Immature natural killer cell (primary cell): ENCODE results near the gene AP4M1. TPM values are rescaled to one million over a fixed set of nuclear protein-coding genes. Genes with fewer than 3 reads are reported as not detected.

Source experiments
- DNase-seq, 3 donors: peaks; one replicate each; pipeline ENCODE4 v3.0.0; 2022; ENCODE audit warnings: mixed read lengths in 1 of 3
- H3K27ac Mint-ChIP-seq, 6 donors: one replicate each; pipeline ENCODE4 v1.8.0; 2020; ENCODE audit warnings: mixed read lengths in 6 of 6, mild to moderate bottlenecking in 5 of 6, inconsistent platforms in 4 of 6, moderate library complexity in 3 of 6
- H3K27me3 Mint-ChIP-seq, 3 donors: one replicate each; pipeline ENCODE4 v1.8.0; 2020 to 2021; ENCODE audit warnings: low read depth in 3 of 3, mild to moderate bottlenecking in 3 of 3, mixed read lengths in 3 of 3, moderate library complexity in 3 of 3, inconsistent platforms in 1 of 3
- H3K36me3 Mint-ChIP-seq, 3 donors: one replicate each; pipeline ENCODE4 v1.8.0; 2020; ENCODE audit warnings: mixed read lengths in 3 of 3, inconsistent platforms in 2 of 3, mild to moderate bottlenecking in 2 of 3
- H3K4me1 Mint-ChIP-seq, 2 donors: one replicate each; pipeline ENCODE4 v1.8.0; 2020; ENCODE audit warnings: inconsistent platforms in 2 of 2, mild to moderate bottlenecking in 2 of 2, mixed read lengths in 2 of 2, moderate library complexity in 1 of 2
- H3K4me3 Mint-ChIP-seq, 5 donors: one replicate each; pipeline ENCODE4 v1.8.0; 2020; ENCODE audit warnings: mild to moderate bottlenecking in 5 of 5, mixed read lengths in 5 of 5, inconsistent platforms in 3 of 5, moderate library complexity in 3 of 5
- H3K9me3 Mint-ChIP-seq, 6 donors: one replicate each; pipeline ENCODE4 v1.8.0; 2020; ENCODE audit warnings: mild to moderate bottlenecking in 6 of 6, mixed read lengths in 6 of 6, inconsistent platforms in 4 of 6, moderate library complexity in 3 of 6
- polyA plus RNA-seq, 3 donors: library from polyadenylated mRNA; unstranded; fragments of 300-500 nt; fragmentation: Illumina TruSeq; gene quantifications; one replicate each; pipeline ENCODE4 v1.2.3, GENCODE V29; 2021

Gene AP4M1, protein sequence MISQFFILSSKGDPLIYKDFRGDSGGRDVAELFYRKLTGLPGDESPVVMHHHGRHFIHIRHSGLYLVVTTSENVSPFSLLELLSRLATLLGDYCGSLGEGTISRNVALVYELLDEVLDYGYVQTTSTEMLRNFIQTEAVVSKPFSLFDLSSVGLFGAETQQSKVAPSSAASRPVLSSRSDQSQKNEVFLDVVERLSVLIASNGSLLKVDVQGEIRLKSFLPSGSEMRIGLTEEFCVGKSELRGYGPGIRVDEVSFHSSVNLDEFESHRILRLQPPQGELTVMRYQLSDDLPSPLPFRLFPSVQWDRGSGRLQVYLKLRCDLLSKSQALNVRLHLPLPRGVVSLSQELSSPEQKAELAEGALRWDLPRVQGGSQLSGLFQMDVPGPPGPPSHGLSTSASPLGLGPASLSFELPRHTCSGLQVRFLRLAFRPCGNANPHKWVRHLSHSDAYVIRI
- polyA plus RNA-seq, result 10 to 100 TPM in 1 of 3 donors, 1 to 10 TPM in 2; 7.1 to 12.9 (median 8.8) TPM

- peak; percentile 96 to 97 (median 96) for DNase-seq
- H3K4me1 Mint-ChIP-seq, result peaks cover 38 to 44% of the 10 kb centered on the region in 2 donors
These were observed at the start of gene AP4M1, which contains the start of gene MCM7 for GRCh38 chr7:100101016-100101862. TSS of gene AP4M1 (plus strand) at chr7:100101643. CDS start at chr7:100101715, 72 bp downstream. TSS of gene MCM7 (minus strand) at chr7:100101397. CDS start at chr7:100101294, 103 bp downstream.

DNA sequence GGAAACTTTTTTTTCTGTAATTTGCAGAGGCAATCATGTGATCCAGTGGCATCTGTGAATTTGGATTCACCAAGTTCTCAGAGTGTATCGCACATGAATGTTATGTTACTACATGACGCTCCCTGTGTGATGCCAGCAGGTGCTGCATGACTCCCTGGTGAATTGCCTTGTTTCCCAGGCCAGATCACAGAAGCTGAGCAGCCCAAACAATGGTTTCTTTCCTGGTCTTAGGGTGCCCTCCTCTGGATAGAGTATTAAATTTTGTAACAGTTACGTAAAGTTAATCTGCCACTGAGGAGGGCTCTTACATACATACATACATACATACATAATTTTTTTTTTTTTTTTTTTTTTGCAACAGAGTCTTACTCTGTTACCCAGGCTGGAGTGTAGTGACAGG, 48.2 kb upstream of the AP4M1 start:
- H3K27me3 Mint-ChIP-seq, result peaks cover 4 to 21% (median 8%) of the 10 kb centered on the region in 3 donors
- peaks cover 3 to 14% (median 4%) of the 10 kb centered on the region in 3 donors for H3K36me3 Mint-ChIP-seq
- H3K9me3 Mint-ChIP-seq, result no peaks in the 10 kb centered on the region
- peak; percentile 11 to 34 (median 14) for DNase-seq
- H3K4me1 Mint-ChIP-seq, result peaks cover 21 to 25% of the 10 kb centered on the region in 2 donors
- H3K27ac Mint-ChIP-seq, result peak overlapping the region in 2 of 6 donors; percentile 46 to 60
- H3K4me3 Mint-ChIP-seq, result no peak overlapping the region

More at GRCh38 chr7:100101016-100101862, at the start of gene AP4M1, which contains the start of gene MCM7:
- peak within 1 kb of the TSS; percentile 82 to 96 (median 93) for H3K4me3 Mint-ChIP-seq
- no peaks in the 10 kb centered on the region for H3K9me3 Mint-ChIP-seq
- H3K27ac Mint-ChIP-seq, result peak within 1 kb of the TSS; percentile 90 to 98 (median 97)
- H3K27me3 Mint-ChIP-seq, result peaks cover 23 to 34% (median 32%) of the 10 kb centered on the region in 3 donors
- H3K36me3 Mint-ChIP-seq, result peaks cover 19 to 25% (median 21%) of the 10 kb centered on the region in 3 donors

GRCh38 chr7:100057006-100057405, 44.4 kb upstream of the AP4M1 start:
- H3K9me3 Mint-ChIP-seq, result no peaks in the 10 kb centered on the region
- H3K27me3 Mint-ChIP-seq, result peaks cover 0 to 2% (median 0%) of the 10 kb centered on the region in 3 donors
- H3K27ac Mint-ChIP-seq, result no peak overlapping the region
- H3K4me1 Mint-ChIP-seq, result peaks cover 0 to 2% of the 10 kb centered on the region in 2 donors
- peaks cover 5 to 23% (median 5%) of the 10 kb centered on the region in 3 donors for H3K36me3 Mint-ChIP-seq
- no peak overlapping the region for H3K4me3 Mint-ChIP-seq
- DNase-seq, result no peak

DNA sequence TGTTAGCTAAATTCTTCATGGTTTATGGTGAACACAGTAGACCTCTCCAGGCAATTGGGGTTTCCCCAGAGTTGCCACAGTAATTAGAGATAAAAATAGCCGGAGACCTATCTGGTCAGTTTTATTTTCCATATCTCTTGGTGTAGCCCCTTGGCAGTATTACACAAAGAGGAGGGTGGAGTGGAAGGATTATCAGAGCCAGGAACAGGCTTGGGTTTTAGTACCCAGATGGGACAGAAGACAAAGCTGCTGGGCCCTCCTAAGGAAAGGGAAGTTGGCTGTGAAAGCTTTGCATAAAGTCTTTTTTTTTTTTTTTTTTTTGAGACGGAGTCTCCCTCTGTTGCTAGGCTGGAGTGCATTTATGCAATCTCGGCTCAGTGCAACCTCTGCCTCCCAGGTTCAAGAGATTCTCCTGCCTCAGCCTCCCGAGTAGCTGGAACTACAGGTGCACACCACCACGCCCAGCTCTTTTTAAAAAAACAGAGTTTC, 42.1 kb upstream of the AP4M1 start:
- Mint-ChIP-seq H3K4me3 (no peak overlapping the region), H3K36me3 (peaks cover 5 to 31% (median 8%) of the 10 kb centered on the region in 3 donors), H3K9me3 (no peaks in the 10 kb centered on the region), H3K4me1 (no peaks in the 10 kb centered on the region), H3K27me3 (no peaks in the 10 kb centered on the region), H3K27ac (no peak overlapping the region)
- no peak for DNase-seq

DNA sequence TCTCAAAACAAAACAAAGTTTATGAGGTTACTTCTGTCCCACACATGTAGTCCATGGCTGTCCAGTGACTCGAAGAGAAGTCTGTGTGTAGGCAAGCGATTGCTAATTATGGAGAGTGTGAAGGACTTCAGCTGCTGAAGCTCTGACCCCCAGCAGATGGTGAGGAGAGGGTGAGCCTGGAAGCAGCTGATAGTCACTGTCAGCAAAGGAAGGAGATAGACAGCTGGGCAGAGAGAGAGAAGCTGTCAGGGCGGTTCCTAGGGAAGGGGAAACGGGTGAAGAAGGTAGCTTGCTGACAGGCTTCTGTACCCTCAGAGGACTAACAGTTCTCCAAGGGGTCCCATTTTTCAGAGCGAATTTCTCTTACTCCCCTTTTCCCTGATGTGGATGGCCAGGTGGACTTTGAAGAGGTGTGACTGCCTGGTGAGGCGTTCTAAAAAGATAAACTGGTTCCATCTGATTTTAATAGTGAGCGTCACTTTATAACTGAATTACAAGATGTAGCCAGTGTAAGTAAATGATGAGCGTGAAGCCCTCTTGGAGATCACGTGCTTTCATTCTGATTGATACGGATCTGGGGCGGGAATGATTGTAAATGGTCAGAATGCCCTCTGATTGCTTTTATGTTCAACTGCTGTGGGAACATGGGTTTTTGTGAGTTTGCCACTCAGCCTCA, 39.8 kb upstream of the AP4M1 start:
- H3K27me3 Mint-ChIP-seq, result no peaks in the 10 kb centered on the region
- no peaks in the 10 kb centered on the region for H3K9me3 Mint-ChIP-seq
- no peak for DNase-seq
- peaks cover 5 to 36% (median 8%) of the 10 kb centered on the region in 3 donors for H3K36me3 Mint-ChIP-seq
- H3K4me1 Mint-ChIP-seq, result no peaks in the 10 kb centered on the region
- no peak overlapping the region for H3K27ac Mint-ChIP-seq
- H3K4me3 Mint-ChIP-seq, result no peak overlapping the region

DNA sequence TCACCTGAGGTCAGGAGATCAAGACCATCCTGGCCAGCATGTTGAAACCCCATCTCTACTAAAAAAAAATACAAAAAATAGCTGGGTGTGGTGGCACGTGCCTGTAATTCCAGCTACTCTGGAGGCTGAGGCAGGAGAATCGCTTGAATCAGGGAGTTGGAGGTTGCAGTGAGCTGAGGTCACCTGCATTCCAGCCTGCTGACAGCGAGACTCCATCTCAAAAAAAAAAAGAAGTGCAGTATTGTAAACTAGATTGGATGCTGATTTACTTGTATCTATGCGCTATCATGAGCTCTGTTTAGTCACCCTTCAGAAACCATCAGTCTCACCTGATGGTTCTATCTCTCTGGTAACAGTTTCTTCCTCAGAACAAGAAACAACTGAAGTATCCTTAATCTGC, 38.1 kb upstream of the AP4M1 start:
- H3K27ac Mint-ChIP-seq, result no peak overlapping the region
- no peak overlapping the region for H3K4me3 Mint-ChIP-seq
- H3K9me3 Mint-ChIP-seq, result no peaks in the 10 kb centered on the region
- H3K4me1 Mint-ChIP-seq, result no peaks in the 10 kb centered on the region
- no peaks in the 10 kb centered on the region for H3K27me3 Mint-ChIP-seq
- DNase-seq, result no peak
- peaks cover 0 to 20% (median 4%) of the 10 kb centered on the region in 3 donors for H3K36me3 Mint-ChIP-seq

DNA sequence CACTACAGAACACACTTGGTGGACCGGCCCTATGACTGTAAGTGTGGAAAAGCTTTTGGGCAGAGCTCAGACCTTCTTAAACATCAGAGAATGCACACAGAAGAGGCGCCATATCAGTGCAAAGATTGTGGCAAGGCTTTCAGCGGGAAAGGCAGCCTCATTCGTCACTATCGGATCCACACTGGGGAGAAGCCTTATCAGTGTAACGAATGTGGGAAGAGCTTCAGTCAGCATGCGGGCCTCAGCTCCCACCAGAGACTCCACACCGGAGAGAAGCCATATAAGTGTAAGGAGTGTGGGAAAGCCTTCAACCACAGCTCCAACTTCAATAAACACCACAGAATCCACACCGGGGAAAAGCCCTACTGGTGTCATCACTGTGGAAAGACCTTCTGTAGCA, 37.3 kb upstream of the AP4M1 start:
- Mint-ChIP-seq H3K27ac (peak overlapping the region in 1 of 6 donors; percentile 11), H3K4me3 (no peak overlapping the region), H3K4me1 (no peaks in the 10 kb centered on the region), H3K27me3 (no peaks in the 10 kb centered on the region), H3K9me3 (no peaks in the 10 kb centered on the region), H3K36me3 (peaks cover 0 to 20% (median 4%) of the 10 kb centered on the region in 3 donors)
- no peak for DNase-seq

GRCh38 chr7:100065452-100066186, 35.8 kb upstream of the AP4M1 start:
- Mint-ChIP-seq H3K9me3 (peaks cover 0 to 6% (median 3%) of the 10 kb centered on the region in 6 donors), H3K4me3 (no peak overlapping the region), H3K27me3 (no peaks in the 10 kb centered on the region), H3K27ac (no peak overlapping the region), H3K36me3 (peaks cover 9 to 22% (median 14%) of the 10 kb centered on the region in 3 donors), H3K4me1 (no peaks in the 10 kb centered on the region)
- DNase-seq, result no peak

- H3K9me3 Mint-ChIP-seq, result peaks cover 0 to 20% (median 17%) of the 10 kb centered on the region in 6 donors
- H3K36me3 Mint-ChIP-seq, result peaks cover 22 to 36% (median 28%) of the 10 kb centered on the region in 3 donors
- no peak for DNase-seq
- H3K4me1 Mint-ChIP-seq, result no peaks in the 10 kb centered on the region
- no peak overlapping the region for H3K4me3 Mint-ChIP-seq
- no peak overlapping the region for H3K27ac Mint-ChIP-seq
- H3K27me3 Mint-ChIP-seq, result peaks cover 0 to 3% (median 0%) of the 10 kb centered on the region in 3 donors
These were observed 34.5 kb upstream of the AP4M1 start for GRCh38 chr7:100066953-100067352.

DNA sequence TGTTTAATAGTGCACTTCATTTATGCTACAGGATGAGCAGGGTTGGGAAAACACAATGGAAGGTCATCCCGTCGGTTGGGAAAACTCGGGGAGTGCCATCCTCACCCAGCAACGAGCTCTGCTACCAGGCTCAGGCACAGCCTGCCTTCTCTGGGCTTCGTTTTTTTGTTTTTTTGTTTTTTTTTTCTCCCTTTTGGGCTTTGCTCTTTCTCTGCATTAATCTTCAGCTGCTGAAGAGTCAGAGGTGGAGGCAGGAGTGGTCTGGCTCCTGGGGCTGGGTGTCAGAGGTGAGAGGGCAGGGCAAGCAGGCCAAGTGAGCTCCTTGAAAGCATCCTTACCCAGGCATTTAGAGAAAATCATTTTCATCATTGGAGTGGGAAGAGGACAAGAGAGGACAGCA, 31.5 kb upstream of the AP4M1 start:
- DNase-seq, result no peak
- no peaks in the 10 kb centered on the region for H3K4me1 Mint-ChIP-seq
- peaks cover 36 to 53% (median 46%) of the 10 kb centered on the region in 3 donors for H3K36me3 Mint-ChIP-seq
- peak overlapping the region in 1 of 6 donors; percentile 8 for H3K27ac Mint-ChIP-seq
- H3K9me3 Mint-ChIP-seq, result peaks cover 0 to 26% (median 21%) of the 10 kb centered on the region in 6 donors
- H3K4me3 Mint-ChIP-seq, result no peak overlapping the region
- peaks cover 0 to 3% (median 0%) of the 10 kb centered on the region in 3 donors for H3K27me3 Mint-ChIP-seq

- H3K27ac Mint-ChIP-seq, result no peak overlapping the region
- H3K27me3 Mint-ChIP-seq, result peaks cover 0 to 3% (median 2%) of the 10 kb centered on the region in 3 donors
- no peak overlapping the region for H3K4me3 Mint-ChIP-seq
- no peaks in the 10 kb centered on the region for H3K4me1 Mint-ChIP-seq
- H3K9me3 Mint-ChIP-seq, result peaks cover 0 to 26% (median 21%) of the 10 kb centered on the region in 6 donors
- peaks cover 42 to 58% (median 56%) of the 10 kb centered on the region in 3 donors for H3K36me3 Mint-ChIP-seq
- no peak for DNase-seq
These were observed 30.3 kb upstream of the AP4M1 start for GRCh38 chr7:100071018-100071723.

DNA sequence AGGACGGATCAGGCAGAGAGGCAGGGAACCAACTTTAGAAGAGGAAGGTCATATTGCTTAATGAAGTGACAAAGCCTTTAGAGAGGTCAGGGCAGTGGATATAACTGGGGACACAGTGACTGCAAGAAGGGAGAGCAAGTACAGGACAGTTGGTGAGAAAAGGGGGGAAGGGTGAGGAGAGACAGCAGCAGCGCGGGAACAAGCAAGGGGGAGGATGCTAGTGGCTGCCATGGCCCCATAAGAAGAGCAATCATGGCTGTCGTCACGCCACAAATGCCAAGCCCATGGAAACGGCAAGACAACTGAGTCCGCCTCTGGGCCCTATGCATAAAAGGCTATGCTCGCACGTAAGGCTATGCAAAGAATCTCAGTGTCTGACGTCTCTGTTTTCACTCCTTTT, 29.0 kb upstream of the AP4M1 start:
- Mint-ChIP-seq H3K27ac (peak overlapping the region in 1 of 6 donors; percentile 55), H3K4me3 (no peak overlapping the region), H3K27me3 (peaks cover 0 to 3% (median 2%) of the 10 kb centered on the region in 3 donors), H3K4me1 (peaks cover 2 to 5% of the 10 kb centered on the region in 2 donors), H3K9me3 (peaks cover 0 to 26% (median 21%) of the 10 kb centered on the region in 6 donors), H3K36me3 (peaks cover 46 to 66% (median 56%) of the 10 kb centered on the region in 3 donors)
- no peak for DNase-seq
